Tibial artery (tissue), 4 donors: ENCODE data around the gene EPB41.

ENCODE experiments used
- DNase-seq, 2 donors: peaks; one replicate each; pipeline ENCODE4 v3.0.0-alpha.2; 2019
- H3K27ac ChIP-seq, 2 donors: fragments of 200-600 bp; sonication (generic) in 1 of 2; 1 replicate in 1 of 2; 2 replicates in 1 of 2; pipeline ENCODE4 v1.5.1; 2018 to 2019; ENCODE audit warnings: mild to moderate bottlenecking in 1 of 2
- H3K27me3 ChIP-seq, 2 donors: fragments of 200-600 bp; sonication (generic) in 1 of 2; one replicate each; pipeline versions ENCODE4 v1.5.1 to v1.6.0; 2016 to 2019
- H3K36me3 ChIP-seq, 3 donors: fragments of 200-600 bp; sonication (generic) in 2 of 3; one replicate each; pipeline ENCODE4 v1.5.1; 2016 to 2019; ENCODE audit warnings: mild to moderate bottlenecking in 2 of 3
- H3K4me1 ChIP-seq, 4 donors: fragments of 200-600 bp; sonication (generic) in 2 of 4; 1 replicate in 3 of 4; 2 replicates in 1 of 4; pipeline ENCODE4 v1.5.1; 2016 to 2019
- H3K4me3 ChIP-seq, 2 donors: fragments of 200-600 bp; sonication (generic) in 1 of 2; 1 replicate in 1 of 2; 2 replicates in 1 of 2; pipeline ENCODE4 v1.5.1; 2018 to 2019; ENCODE audit warnings: mild to moderate bottlenecking in 2 of 2
- H3K9me3 ChIP-seq, 3 donors: fragments of 200-600 bp; sonication (generic) in 1 of 3; one replicate each; pipeline ENCODE4 v1.5.1; 2016 to 2019
- intact Hi-C: fragments of 100-400 bp; cut with DNase I; formaldehyde crosslinking; loops from one replicate; pipeline ENCODE4 v1.15.0; 2023; ENCODE audit warnings: low total_unique reads
- TF ChIP-seq, protein P1 (sequence below), 2 experiments: fragments of 200-600 bp in 1 of 2; fragments of 450-650 bp in 1 of 2; IDR thresholded peaks; one replicate each; pipeline ENCODE4 v1.5.1; 2017 to 2019; ENCODE audit warnings: antibody characterized with exemption in 2 of 2, mild to moderate bottlenecking in 1 of 2, moderate library complexity in 1 of 2

EPB41 gene

DNA sequence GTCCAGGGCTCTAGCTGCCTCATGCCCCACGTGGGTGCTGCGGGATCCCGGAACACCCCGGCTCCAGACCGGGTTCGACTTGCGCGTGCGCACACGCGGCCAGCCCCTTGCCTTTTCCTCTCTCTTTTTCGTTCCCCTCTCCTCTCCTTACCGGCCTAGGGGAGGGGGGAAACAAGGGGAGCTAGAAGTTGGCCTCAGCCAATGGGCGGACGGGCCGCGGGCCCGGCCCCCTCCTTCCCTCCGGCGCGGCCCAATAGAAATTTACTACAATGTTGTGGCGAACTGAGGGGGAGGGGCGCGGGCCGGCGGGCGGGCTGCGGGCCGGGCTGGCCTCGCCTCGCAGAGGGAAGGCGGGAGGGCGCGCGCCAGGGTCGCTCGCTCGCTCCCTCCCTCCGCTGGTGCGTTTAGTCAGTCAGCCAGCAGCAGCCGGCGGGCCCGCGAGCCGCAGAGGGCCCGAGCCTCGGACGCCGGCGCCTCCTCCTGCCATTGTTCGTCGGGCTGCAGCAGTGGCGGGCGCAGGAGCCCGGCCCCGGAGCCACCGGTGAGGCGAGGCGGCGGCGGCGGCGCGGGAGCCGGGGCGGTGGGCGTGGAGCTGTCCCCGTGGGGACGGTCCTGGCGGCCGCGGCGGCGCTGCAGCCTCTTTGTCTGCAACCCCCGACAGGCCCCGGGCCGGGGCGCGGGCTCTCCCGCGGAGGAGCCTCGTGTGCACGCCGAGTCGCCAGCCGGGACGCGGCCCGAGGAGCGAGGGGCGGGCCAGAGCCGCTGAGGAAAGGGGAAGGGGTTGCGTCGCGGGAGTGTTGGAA lies at the start of gene EPB41:
Gene EPB41, plus strand, starts transcription at position 342 of the 803 bp plus-strand sequence. CDS start 72,869 bp downstream, outside the sequence.
- Histone ChIP-seq H3K4me1 (peaks cover 0 to 14% (median 6%) of the 10 kb centered on the region in 4 donors), H3K36me3 (no peaks in the 10 kb centered on the region), H3K27ac (peak within 1 kb of the TSS; percentile 61 to 71), H3K27me3 (no peaks in the 10 kb centered on the region), H3K4me3 (peak within 1 kb of the TSS; percentile 55 to 92), H3K9me3 (no peaks in the 10 kb centered on the region)
- peak; percentile 89 to 94 for DNase-seq
- intact Hi-C loops, result no loop called here
- TF ChIP-seq, protein P1, sequence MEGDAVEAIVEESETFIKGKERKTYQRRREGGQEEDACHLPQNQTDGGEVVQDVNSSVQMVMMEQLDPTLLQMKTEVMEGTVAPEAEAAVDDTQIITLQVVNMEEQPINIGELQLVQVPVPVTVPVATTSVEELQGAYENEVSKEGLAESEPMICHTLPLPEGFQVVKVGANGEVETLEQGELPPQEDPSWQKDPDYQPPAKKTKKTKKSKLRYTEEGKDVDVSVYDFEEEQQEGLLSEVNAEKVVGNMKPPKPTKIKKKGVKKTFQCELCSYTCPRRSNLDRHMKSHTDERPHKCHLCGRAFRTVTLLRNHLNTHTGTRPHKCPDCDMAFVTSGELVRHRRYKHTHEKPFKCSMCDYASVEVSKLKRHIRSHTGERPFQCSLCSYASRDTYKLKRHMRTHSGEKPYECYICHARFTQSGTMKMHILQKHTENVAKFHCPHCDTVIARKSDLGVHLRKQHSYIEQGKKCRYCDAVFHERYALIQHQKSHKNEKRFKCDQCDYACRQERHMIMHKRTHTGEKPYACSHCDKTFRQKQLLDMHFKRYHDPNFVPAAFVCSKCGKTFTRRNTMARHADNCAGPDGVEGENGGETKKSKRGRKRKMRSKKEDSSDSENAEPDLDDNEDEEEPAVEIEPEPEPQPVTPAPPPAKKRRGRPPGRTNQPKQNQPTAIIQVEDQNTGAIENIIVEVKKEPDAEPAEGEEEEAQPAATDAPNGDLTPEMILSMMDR (IDR thresholded peaks at IDR 0.05), result no peak

DNA sequence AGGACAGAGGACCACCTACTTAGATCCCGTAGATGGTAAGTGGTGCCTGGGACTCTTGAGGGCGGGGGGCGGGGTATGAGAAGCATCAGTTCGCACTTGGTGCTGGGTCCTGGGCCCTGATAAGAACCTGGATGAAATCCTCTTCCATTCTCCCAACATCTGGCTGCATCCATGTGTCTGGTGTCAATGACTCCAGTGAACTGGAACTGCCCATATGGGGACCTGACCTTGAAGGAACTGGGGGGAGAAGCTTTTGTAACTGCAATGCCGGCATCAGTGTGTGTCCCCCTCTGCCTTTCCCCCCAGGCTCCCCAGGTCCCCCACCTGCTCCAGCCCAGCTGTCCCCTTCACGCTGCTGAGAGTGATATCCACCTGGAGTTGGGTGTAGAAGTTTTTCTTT lies 49.7 kb upstream of the EPB41 start:
- no peak overlapping the region for H3K27ac ChIP-seq
- TF ChIP-seq, protein P1 (IDR thresholded peaks at IDR 0.05), result no peak
- H3K9me3 ChIP-seq, result no peaks in the 10 kb centered on the region
- H3K4me1 ChIP-seq, result no peaks in the 10 kb centered on the region
- DNase-seq, result no peak
- no peaks in the 10 kb centered on the region for H3K36me3 ChIP-seq
- peaks cover 0 to 27% of the 10 kb centered on the region in 2 donors for H3K27me3 ChIP-seq
- no peak overlapping the region for H3K4me3 ChIP-seq
- intact Hi-C loops, result no loop called here

DNA sequence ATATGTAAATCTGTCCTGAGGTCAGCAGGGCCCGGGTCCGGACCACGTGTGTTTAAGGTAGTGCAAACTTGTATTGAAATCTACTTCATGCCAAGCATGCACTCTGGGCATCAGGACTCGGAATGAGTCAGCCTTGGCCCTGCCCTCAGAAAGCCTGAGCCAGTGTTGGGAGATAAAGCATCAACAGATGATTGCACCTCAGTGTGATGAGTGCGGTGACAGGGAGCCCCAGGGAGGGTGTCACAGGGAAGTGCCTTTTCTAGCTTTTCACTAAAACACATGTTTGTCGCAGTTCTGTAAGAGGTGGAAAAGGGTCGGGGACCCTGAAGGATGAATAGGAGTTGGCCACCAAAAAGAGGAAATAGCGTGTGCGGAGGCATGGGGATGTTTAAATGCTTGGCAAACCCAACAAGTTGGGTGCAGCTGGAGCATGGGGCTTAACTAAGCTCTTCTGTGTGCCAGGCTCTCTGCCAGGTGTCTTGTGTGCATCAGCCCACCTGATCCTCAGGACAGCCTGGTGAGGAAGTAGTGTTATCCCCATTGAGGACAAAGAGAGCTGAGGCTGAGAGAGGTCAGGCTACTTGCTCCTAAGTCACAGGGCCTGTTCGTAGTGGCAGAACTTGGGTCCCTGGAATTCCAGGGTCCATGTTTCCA lies 48.2 kb upstream of the EPB41 start:
- Histone ChIP-seq H3K36me3 (no peaks in the 10 kb centered on the region), H3K27me3 (peaks cover 0 to 36% of the 10 kb centered on the region in 2 donors), H3K27ac (no peak overlapping the region), H3K9me3 (no peaks in the 10 kb centered on the region), H3K4me3 (no peak overlapping the region), H3K4me1 (no peaks in the 10 kb centered on the region)
- DNase-seq, result no peak
- intact Hi-C loops, result no loop called here
- TF ChIP-seq, protein P1 (IDR thresholded peaks at IDR 0.05), result no peak

DNA sequence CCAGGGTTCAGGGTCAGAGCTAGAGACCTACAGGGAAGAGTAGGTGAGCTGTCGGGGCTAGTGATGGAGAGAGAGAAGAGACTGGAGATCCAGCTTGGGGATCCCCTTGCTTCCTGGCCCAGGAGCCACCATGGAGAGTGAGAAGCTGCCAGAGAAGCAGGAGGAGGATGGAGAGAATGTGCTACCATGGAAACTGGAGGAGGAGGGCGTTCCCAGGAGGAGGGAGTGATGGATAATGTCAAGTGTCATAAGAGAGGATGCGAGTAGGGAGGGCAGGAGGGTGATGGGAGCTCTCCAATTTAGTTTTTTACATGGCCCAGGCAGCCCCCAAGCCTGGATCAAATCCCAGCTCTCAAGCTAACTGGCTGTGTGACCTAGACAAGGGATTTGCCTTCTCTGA lies 46.5 kb upstream of the EPB41 start:
- Histone ChIP-seq H3K27ac (no peak overlapping the region), H3K4me3 (no peak overlapping the region), H3K9me3 (no peaks in the 10 kb centered on the region), H3K4me1 (no peaks in the 10 kb centered on the region), H3K27me3 (peaks cover 0 to 49% of the 10 kb centered on the region in 2 donors), H3K36me3 (no peaks in the 10 kb centered on the region)
- TF ChIP-seq, protein P1 (IDR thresholded peaks at IDR 0.05), result no peak
- DNase-seq, result no peak
- intact Hi-C loops, result no loop called here

DNA sequence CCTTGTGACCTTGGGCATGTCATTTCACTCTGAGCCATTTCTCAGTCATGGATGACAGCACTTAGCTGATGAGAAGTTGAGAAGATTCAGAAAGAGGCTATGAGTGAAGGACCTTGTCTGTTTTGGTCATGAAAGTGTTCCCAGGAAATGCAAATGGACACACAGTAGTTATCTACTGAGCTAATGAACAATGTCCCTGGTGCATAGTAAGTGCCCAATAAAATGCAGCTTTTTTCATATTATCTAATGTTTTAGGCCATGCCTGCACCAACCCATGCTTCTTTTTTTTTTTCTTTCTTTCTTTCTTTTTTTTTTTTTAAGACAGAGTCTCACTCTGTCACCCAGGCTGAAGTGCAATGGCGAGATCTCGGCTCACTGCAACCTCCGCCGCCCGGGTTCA lies 44.4 kb upstream of the EPB41 start:
- Histone ChIP-seq H3K27me3 (peaks cover 0 to 43% of the 10 kb centered on the region in 2 donors), H3K9me3 (no peaks in the 10 kb centered on the region), H3K27ac (no peak overlapping the region), H3K4me3 (no peak overlapping the region), H3K4me1 (no peaks in the 10 kb centered on the region), H3K36me3 (no peaks in the 10 kb centered on the region)
- intact Hi-C loops, result loop anchor here (10.0 kb wide), 1 partner anchor 225 kb away; the partner anchor contains the start of genes RNU11 and TAF12
- TF ChIP-seq, protein P1 (IDR thresholded peaks at IDR 0.05), result no peak
- no peak for DNase-seq
